Measurements from ENCODE around the gene HMCN1.

GRCh38 chr1:186210258-186210657 is 476.1 kb downstream of the HMCN1 start:
- TF ChIP-seq EZH2 (IDR thresholded peaks at IDR 0.05; ENCODE audit: low read length, missing control alignments) = no peak
- no peak for TF ChIP-seq CTCF (conservative IDR thresholded peaks at IDR 0.05 in 1 of 2, IDR thresholded peaks at IDR 0.05 in 1 of 2; ENCODE audit: low read depth in 1 of 2, low read length in 2 of 2)
